Activated T-cell treated with anti-CD3 and anti-CD28 coated beads for 1 hour (primary cell): ENCODE results near the gene IRF4.

ENCODE experiments used
- DNase-seq: peaks from one replicate; pipeline ENCODE4 v3.0.0-alpha.2; 2020; ENCODE audit warnings: low read depth

Gene IRF4

GRCh38 chr6:353642-354614, 37.6 kb upstream of the IRF4 start:
- no peak for DNase-seq

- DNase-seq: no peak
These were observed 36.8 kb upstream of the IRF4 start for GRCh38 chr6:354631-355280.

- no peak for DNase-seq
These were observed 36.0 kb upstream of the IRF4 start for GRCh38 chr6:355373-356208.

GRCh38 chr6:356828-357251, 34.7 kb upstream of the IRF4 start:
- no peak for DNase-seq

GRCh38 chr6:357261-357790, 34.2 kb upstream of the IRF4 start:
- no peak for DNase-seq

- no peak for DNase-seq
These were observed 33.7 kb upstream of the IRF4 start for GRCh38 chr6:357791-358341.

- DNase-seq: no peak
These were observed 33.1 kb upstream of the IRF4 start for GRCh38 chr6:358432-358831.

- DNase-seq: no peak
These were observed 32.7 kb upstream of the IRF4 start for GRCh38 chr6:358847-359246.

GRCh38 chr6:359261-360035, 32.1 kb upstream of the IRF4 start:
- no peak for DNase-seq

GRCh38 chr6:360349-360748, 31.2 kb upstream of the IRF4 start:
- no peak for DNase-seq

GRCh38 chr6:360764-361373, 30.7 kb upstream of the IRF4 start:
- DNase-seq: no peak

GRCh38 chr6:361411-362132, 30.0 kb upstream of the IRF4 start:
- DNase-seq: no peak

GRCh38 chr6:362231-362923, 29.2 kb upstream of the IRF4 start:
- DNase-seq: no peak

GRCh38 chr6:362924-363249, 28.7 kb upstream of the IRF4 start:
- DNase-seq: no peak

- no peak for DNase-seq
These were observed 28.3 kb upstream of the IRF4 start for GRCh38 chr6:363291-363690.

GRCh38 chr6:363909-364308, 27.6 kb upstream of the IRF4 start:
- DNase-seq: no peak

GRCh38 chr6:364609-365540, 26.7 kb upstream of the IRF4 start:
- no peak for DNase-seq

- no peak for DNase-seq
These were observed 25.7 kb upstream of the IRF4 start for GRCh38 chr6:365835-366234.
